ENCODE measurements around the gene TMEM187. TPM values are rescaled to one million over a fixed set of nuclear protein-coding genes. Genes with fewer than 3 reads are reported as not detected.
A peak's percentile ranks its signal among the peaks of the same experiment; 100 is the strongest.
"Not testable (repeated sequence)": the region's sequence is repeated elsewhere in the genome, so short reads cannot be mapped to it uniquely, and the experiment has no call there.

Gene TMEM187
- total and polyA plus RNA-seq, 2 experiments from 2014 or later: 8.7 to 12.1 TPM

DNA sequence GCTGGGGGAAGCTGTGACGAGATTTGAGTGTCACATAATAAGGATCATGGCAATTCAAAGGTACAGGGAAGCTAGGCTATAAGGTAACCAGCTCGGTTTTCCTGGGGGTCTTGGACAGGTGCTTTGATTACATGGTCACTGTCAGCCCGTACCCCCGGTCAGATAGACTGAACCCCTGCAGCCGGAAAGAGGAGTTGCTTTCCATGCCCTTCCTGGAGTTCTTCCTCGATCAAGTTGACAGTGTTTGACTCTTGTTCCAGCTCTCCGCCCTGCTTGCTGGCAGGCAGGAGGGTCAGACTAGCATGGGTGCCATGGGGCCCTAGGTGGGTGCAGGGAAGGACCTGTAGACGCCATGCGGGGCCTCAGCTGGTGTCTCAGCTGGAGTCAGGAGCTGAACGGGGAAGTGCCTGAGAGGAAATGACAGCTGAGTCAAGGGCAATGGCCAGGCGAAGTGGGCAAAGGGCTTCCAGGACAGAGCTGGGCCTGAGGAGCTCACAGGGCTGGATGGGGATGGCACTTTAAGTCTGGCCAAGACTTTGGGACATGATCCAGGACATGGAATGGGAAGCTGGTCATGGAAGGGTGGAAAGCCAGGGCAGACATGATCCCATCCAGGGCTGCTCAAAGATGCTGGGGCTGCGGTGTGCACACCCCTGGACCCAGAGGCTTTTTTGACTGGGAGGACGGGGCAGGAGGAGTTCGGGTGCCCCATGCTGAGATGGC lies 1.6 kb downstream of the TMEM187 start:
- no peak for DNase-seq (ENCODE audit: low spot score)
- Histone ChIP-seq H2AFZ (no peak overlapping the region), H4K20me1 (ENCODE audit: insufficient read depth, poor library complexity, severe bottlenecking) (peaks cover 10% of the 10 kb centered on the region), H3K9me2 (replicated peaks; ENCODE audit: insufficient read depth) (no peaks in the 10 kb centered on the region), H3K4me3 (no peak overlapping the region), H3K4me2 (peak overlapping the region; percentile 75), H3K4me1 (ENCODE audit: insufficient read depth) (peaks cover 13% of the 10 kb centered on the region), H3K9me3 (ENCODE audit: low read depth) (no peaks in the 10 kb centered on the region), H3K27ac (peak overlapping the region; percentile 100), H3K27me3 (no peaks in the 10 kb centered on the region), H3K79me2 (peaks cover 37% of the 10 kb centered on the region), H3K36me3 (replicated peaks; ENCODE audit: insufficient read depth, low read depth) (no peaks in the 10 kb centered on the region)
- 81% methylated on average over 14 of the region's 14 CpGs for WGBS (ENCODE audit: low lambda C conversion rate, missing lambda C conversion rate)
- TF ChIP-seq EZH2 (IDR thresholded peaks at IDR 0.05; ENCODE audit: borderline replicate concordance) (no peak), EZH2phosphoT487 (IDR thresholded peaks at IDR 0.05; ENCODE audit: low read depth, severe bottlenecking, unreplicated experiment) (no peak)
- TF ChIP-seq, protein P1, sequence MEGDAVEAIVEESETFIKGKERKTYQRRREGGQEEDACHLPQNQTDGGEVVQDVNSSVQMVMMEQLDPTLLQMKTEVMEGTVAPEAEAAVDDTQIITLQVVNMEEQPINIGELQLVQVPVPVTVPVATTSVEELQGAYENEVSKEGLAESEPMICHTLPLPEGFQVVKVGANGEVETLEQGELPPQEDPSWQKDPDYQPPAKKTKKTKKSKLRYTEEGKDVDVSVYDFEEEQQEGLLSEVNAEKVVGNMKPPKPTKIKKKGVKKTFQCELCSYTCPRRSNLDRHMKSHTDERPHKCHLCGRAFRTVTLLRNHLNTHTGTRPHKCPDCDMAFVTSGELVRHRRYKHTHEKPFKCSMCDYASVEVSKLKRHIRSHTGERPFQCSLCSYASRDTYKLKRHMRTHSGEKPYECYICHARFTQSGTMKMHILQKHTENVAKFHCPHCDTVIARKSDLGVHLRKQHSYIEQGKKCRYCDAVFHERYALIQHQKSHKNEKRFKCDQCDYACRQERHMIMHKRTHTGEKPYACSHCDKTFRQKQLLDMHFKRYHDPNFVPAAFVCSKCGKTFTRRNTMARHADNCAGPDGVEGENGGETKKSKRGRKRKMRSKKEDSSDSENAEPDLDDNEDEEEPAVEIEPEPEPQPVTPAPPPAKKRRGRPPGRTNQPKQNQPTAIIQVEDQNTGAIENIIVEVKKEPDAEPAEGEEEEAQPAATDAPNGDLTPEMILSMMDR (IDR thresholded peaks at IDR 0.05; ENCODE audit: poor library complexity): no peak

- H3K27ac ChIP-seq: peak overlapping the region; percentile 100
- no peaks in the 10 kb centered on the region for H3K9me3 ChIP-seq (ENCODE audit: low read depth)
- peaks cover 30% of the 10 kb centered on the region for H3K79me2 ChIP-seq
- TF ChIP-seq, protein P1 (IDR thresholded peaks at IDR 0.05; ENCODE audit: poor library complexity): no peak
- TF ChIP-seq EZH2phosphoT487 (IDR thresholded peaks at IDR 0.05; ENCODE audit: low read depth, severe bottlenecking, unreplicated experiment): no peak
- no peak for TF ChIP-seq EZH2 (IDR thresholded peaks at IDR 0.05; ENCODE audit: borderline replicate concordance)
- H3K4me3 ChIP-seq: no peak overlapping the region
- 85% methylated on average over 3 of the region's 3 CpGs for WGBS (ENCODE audit: low lambda C conversion rate, missing lambda C conversion rate)
- H2AFZ ChIP-seq: no peak overlapping the region
- no peaks in the 10 kb centered on the region for H3K9me2 ChIP-seq (replicated peaks; ENCODE audit: insufficient read depth)
- peak overlapping the region; percentile 75 for H3K4me2 ChIP-seq
- H3K36me3 ChIP-seq (replicated peaks; ENCODE audit: insufficient read depth, low read depth): no peaks in the 10 kb centered on the region
- DNase-seq (ENCODE audit: low spot score): no peak
- H4K20me1 ChIP-seq (ENCODE audit: insufficient read depth, poor library complexity, severe bottlenecking): peaks cover 3% of the 10 kb centered on the region
- no peaks in the 10 kb centered on the region for H3K27me3 ChIP-seq
- H3K4me1 ChIP-seq (ENCODE audit: insufficient read depth): peaks cover 13% of the 10 kb centered on the region
Measured at GRCh38 chrX:153974726-153975286, 2.3 kb downstream of the TMEM187 start.

DNA sequence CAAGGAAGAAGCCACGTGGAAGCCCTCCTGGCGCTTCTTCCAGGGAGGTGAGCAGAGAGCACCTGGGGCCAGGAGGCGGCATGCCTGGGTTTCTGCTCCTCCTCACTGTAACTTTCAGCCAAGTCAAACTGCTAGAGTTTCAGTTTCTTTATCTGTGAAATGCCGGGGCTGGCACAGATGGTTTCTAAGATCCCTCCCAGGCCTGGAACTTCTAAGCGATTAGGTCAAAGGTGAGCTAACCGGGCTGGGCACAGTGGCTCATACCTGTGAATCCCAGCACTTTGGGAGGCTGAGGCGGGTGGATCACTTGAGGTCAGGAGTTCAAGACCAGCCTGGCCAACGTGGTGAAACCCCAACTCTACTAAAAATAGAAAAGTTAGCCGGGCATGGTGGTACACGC lies 7.8 kb downstream of the TMEM187 start:
- H3K9me3 ChIP-seq (ENCODE audit: low read depth); H3K36me3 ChIP-seq (replicated peaks; ENCODE audit: insufficient read depth, low read depth); H3K27ac ChIP-seq: not testable (repeated sequence)

DNA sequence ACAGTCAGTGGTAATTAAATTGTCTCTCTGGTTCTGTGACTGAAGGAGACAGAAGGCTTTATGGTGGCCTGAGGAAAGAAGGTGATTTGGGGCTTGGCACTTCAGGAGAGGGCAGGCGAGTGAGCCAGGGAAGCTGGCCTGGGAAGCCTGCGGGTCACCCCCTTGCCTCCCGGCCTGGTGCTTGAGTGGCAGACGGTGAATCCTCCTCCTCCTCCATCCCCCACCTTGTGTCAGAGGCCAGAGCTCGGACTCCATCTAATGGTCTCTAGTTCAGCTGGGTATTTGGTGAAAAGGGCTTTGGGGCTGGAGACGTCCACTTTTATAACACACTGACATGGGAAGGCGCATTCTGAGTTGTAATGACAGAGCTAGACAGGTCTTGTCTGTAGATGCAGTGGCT lies 8.7 kb downstream of the TMEM187 start:
- Histone ChIP-seq H3K4me1 (ENCODE audit: insufficient read depth) (no peaks in the 10 kb centered on the region), H3K27ac (no peak overlapping the region), H3K9me3 (ENCODE audit: low read depth) (no peaks in the 10 kb centered on the region), H3K9me2 (replicated peaks; ENCODE audit: insufficient read depth) (no peaks in the 10 kb centered on the region), H3K4me2 (no peak overlapping the region), H3K27me3 (no peaks in the 10 kb centered on the region), H3K36me3 (replicated peaks; ENCODE audit: insufficient read depth, low read depth) (no peaks in the 10 kb centered on the region), H3K79me2 (peaks cover 3% of the 10 kb centered on the region), H3K4me3 (no peak overlapping the region), H4K20me1 (ENCODE audit: insufficient read depth, poor library complexity, severe bottlenecking) (no peaks in the 10 kb centered on the region), H2AFZ (no peak overlapping the region)
- TF ChIP-seq EZH2 (IDR thresholded peaks at IDR 0.05; ENCODE audit: borderline replicate concordance): no peak
- no peak for TF ChIP-seq EZH2phosphoT487 (IDR thresholded peaks at IDR 0.05; ENCODE audit: low read depth, severe bottlenecking, unreplicated experiment)
- TF ChIP-seq, protein P1 (IDR thresholded peaks at IDR 0.05; ENCODE audit: poor library complexity): no peak
- no peak for DNase-seq (ENCODE audit: low spot score)
- WGBS (ENCODE audit: low lambda C conversion rate, missing lambda C conversion rate): 82% methylated on average over 7 of the region's 7 CpGs

More for the DNA sequence above, 7.8 kb downstream of the TMEM187 start:
- H4K20me1 ChIP-seq (ENCODE audit: insufficient read depth, poor library complexity, severe bottlenecking); DNase-seq (ENCODE audit: low spot score); H3K9me2 ChIP-seq (replicated peaks; ENCODE audit: insufficient read depth); H3K4me2 ChIP-seq; H3K27me3 ChIP-seq; H3K4me1 ChIP-seq (ENCODE audit: insufficient read depth); H3K79me2 ChIP-seq; H2AFZ ChIP-seq; H3K4me3 ChIP-seq: not testable (repeated sequence)
- WGBS (ENCODE audit: low lambda C conversion rate, missing lambda C conversion rate): 82% methylated on average over 8 of the region's 10 CpGs
